ENCODE results near the gene NINL.
"Not testable (repeated sequence)": the region's sequence is repeated elsewhere in the genome, so short reads cannot be mapped to it uniquely, and the experiment has no call there.

NINL gene

GRCh38 chr20:25584905-25585704 is at the start of gene NINL:
Gene NINL, minus strand, starts transcription at chr20:25585531. Its CDS starts 58,944 bp downstream, at chr20:25526587.
- peak; percentile 4 for DNase-seq (ENCODE audit: low read depth)

GRCh38 chr20:25632940-25633790 is 47.8 kb upstream of the NINL start:
- no peak for DNase-seq (ENCODE audit: low read depth)

GRCh38 chr20:25630615-25631014 is 45.3 kb upstream of the NINL start:
- DNase-seq (ENCODE audit: low read depth), result not testable (repeated sequence)

GRCh38 chr20:25629816-25630499 is 44.6 kb upstream of the NINL start:
- no peak for DNase-seq (ENCODE audit: low read depth)

GRCh38 chr20:25626779-25627178 is 41.4 kb upstream of the NINL start:
- no peak for DNase-seq (ENCODE audit: low read depth)

GRCh38 chr20:25624500-25624939 is 39.2 kb upstream of the NINL start:
- no peak for DNase-seq (ENCODE audit: low read depth)

GRCh38 chr20:25623736-25624499 is 38.6 kb upstream of the NINL start, which contains the start of gene NANP:
Gene NANP, minus strand, starts transcription at chr20:25624014. Its CDS starts 66 bp downstream, at chr20:25623948.
- peak; percentile 61 for DNase-seq (ENCODE audit: low read depth)

DNA sequence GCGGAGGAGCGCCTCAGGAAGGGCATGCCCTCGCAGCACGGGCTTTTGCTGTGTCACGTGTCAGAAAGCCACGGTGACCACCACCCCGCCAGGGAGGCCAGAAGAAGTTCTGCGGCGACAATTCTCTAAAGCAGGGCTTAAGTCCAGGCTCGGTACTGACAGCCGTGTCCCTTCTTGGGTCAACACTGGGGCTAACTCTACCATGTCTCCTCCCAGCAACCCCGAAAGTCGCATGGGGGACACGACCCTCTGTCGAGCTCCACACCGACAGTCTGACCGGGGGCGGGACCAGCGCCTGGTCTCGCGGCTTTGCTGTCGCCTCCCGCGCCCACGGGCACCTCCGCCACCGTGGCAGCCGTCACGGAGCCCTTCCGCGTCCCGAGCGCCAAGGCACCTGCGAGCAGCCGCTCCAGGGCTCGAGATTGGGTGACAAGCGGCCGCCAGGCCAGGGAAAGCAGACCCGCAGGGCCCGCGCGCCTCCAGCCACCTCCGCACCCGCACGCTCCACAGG is 37.9 kb upstream of the NINL start:
- peak; percentile 7 for DNase-seq (ENCODE audit: low read depth)

DNA sequence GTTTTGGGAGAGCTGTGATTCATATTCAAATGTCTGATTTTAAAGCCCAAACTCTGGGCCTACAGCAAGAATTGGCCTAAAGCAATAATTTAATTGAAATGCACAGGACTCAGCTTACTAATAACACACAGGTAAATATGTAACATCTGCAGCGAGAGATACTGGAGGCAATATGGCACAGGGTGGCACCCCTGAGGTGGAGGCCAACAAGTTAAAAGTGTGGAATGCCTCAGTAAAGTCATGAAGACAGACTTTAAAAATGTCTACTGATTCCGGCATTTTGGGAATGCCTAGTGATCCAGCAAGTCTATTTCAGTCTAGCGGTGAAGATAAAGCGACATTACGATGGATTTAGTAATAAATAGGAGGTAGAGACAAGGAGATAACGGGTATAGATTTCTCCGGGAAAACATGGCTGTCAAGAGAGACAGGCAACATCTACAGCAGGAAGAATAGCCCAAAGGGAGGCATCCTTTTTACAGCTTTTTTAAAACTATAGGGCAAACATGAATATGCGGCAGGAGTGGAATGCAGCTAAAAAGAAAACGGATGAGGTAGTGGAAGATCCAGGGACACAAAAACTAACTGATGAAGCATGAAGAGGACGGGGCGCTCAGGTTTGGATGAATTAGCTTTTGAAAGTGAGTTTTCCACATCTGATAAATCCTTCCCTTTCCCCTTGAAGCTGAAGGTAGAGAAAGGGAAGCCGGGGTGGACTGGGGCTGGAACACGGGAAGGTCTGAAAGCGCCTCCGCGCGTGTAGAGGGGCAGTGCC is 37.3 kb upstream of the NINL start:
- DNase-seq (ENCODE audit: low read depth), result no peak

DNA sequence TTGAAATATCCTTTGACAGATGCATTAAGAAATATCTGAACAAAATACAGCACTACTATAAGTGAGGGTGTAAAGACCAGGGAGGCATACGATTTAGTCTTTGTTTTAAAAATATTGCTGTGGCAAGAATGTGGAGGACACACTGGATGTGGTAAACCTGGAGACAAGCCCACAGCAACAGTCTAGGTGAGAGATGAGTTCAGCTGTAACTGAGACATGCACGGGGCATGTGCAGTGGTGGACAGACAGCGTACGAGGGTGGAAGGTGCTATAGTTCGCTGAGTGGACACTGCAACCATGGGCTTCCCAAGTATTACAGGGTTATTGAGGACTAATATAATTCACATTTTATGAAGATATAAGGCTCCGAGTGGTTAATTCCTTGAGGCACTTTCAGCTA is 36.7 kb upstream of the NINL start:
- DNase-seq (ENCODE audit: low read depth), result no peak

DNA sequence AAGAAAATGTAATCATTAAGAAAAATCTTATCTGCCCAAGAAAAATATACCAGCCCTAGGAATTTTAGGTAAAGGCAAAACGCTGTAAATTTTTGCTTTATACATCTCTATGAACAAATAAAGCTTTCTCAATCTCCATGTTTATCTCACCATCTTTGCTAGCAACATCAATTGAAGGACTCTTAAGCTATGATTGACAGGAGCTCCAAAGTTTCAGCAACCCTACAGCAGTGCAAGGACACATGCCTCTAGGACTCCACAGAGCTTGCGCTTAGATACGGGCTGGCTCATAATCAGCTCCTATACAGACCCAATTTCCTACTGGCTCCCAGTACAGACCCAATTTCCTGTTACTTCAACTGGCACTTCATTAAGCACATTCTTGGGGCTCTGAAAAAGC is 34.2 kb upstream of the NINL start:
- no peak for DNase-seq (ENCODE audit: low read depth)

- DNase-seq (ENCODE audit: low read depth), result no peak
These were observed 23.4 kb upstream of the NINL start for GRCh38 chr20:25608774-25609173.

- no peak for DNase-seq (ENCODE audit: low read depth)
These were observed 20.9 kb upstream of the NINL start for GRCh38 chr20:25606094-25606695.

DNA sequence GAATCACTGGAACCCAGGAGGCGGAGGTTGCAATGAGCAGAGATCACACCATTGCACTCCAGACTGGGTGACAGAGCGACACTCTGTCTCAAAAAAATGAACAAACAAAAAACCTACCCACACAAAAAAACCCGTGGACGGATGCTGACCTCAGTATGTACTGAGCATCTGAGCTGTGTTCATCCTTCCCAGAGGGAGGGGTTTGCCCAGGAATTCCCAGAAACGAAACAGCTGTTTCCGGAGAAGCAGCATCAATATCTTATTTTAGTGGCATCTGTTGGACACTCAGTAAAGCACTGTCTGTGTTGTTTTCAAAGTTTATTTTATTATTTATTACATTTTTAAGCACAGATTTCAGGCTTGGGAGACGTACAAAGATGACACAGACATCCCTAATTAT is 19.8 kb upstream of the NINL start:
- DNase-seq (ENCODE audit: low read depth), result no peak

DNA sequence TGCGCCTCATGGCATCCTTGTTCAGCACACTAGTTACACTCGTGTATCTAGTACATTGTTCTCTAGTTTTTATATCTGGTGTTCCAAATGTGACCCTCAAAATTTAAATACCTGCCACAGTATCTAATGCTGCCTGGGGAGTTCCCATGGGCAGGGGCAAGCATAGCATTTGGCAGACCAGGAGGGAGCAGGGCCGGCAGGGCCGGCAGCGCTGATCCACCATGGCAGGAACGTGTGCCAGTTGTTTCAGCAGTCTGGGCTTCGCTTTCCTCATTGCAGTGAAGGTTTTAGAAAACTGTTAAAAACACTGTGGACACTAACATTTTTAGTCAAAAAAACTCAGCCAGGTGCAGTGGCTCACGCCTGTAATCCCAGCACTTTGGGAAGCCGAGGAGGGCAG is 19.3 kb upstream of the NINL start:
- no peak for DNase-seq (ENCODE audit: low read depth)

- DNase-seq (ENCODE audit: low read depth), result not testable (repeated sequence)
These were observed 17.6 kb upstream of the NINL start for GRCh38 chr20:25602914-25603309.

GRCh38 chr20:25602191-25602913 is 17.0 kb upstream of the NINL start:
- not testable (repeated sequence) for DNase-seq (ENCODE audit: low read depth)

DNA sequence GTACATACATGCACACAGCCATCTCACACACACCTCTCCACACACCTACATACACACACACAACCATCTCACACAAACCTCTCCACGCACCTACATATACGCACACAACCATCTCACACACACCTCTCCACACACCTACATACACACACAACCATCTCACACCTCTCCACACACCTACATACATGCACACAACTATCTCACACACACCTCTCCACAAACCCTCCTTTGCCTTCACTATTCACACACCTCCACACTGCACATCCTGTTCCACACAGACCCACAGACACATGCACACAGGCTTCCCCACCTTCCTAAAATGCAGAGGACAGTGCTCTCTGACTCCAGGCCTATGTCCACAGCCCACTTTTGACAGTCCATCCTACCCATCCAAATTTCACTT is 16.3 kb upstream of the NINL start:
- DNase-seq (ENCODE audit: low read depth), result no peak

GRCh38 chr20:25600632-25601031 is 15.3 kb upstream of the NINL start:
- DNase-seq (ENCODE audit: low read depth), result no peak

Data from stimulated activated CD8-positive, alpha-beta memory T cell treated with anti-CD3 and anti-CD28 coated beads, Interleukin-7, amount 100 ng/mL, for 24 hours (primary cell).